AG10803 (cell line): Measurements from ENCODE around the gene AFF1.

ENCODE experiments used
- DNase-seq: peaks from one replicate; pipeline ENCODE4 v3.0.0; 2010; ENCODE audit warnings: low read depth
- H3K4me3 ChIP-seq: 2 replicates; pipeline ENCODE4 v1.5.1; 2011; ENCODE audit warnings: mild to moderate bottlenecking, low read length, control low read depth
- CTCF ChIP-seq: conservative IDR thresholded peaks from 2 replicates; pipeline ENCODE4 v1.5.1; 2011; ENCODE audit warnings: mild to moderate bottlenecking, low read length, control low read depth, inconsistent platforms

Gene AFF1

DNA sequence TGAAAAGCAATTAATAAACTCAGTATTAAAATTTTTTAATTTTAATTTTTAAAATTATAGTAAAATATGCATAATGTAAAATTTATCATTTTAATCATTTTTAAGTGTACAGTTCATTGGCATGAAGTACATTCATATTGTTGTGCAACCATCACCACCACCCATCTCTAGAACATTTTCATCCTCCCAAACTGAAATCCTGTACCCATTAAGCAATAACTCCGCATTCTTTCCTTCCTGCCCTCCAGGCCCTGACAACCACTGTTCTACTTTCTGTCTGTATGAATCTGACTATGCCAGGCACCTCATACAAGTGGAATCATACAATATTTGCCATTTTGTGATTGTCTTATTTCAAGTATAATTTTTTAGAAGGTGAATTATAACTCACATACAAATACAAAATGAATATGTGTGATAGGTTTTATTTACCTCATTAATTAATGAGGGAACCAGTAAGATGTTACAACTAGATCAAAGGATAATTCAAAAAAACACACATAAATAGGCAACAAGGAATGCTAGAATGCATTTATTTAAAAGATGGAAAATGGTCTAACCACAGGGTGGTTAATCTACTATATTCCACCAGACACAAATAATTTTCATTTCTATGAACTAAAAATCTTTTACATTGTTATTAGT is 13.1 kb upstream of the AFF1 start:
- peak; percentile 75 for DNase-seq
- TF ChIP-seq CTCF: no peak
- no peak overlapping the region for H3K4me3 ChIP-seq

- H3K4me3 ChIP-seq: no peak overlapping the region
- peak; percentile 87 for DNase-seq
- no peak for TF ChIP-seq CTCF
These were observed 10.0 kb upstream of the AFF1 start for GRCh38 chr4:86924811-86925210.

- no peak for DNase-seq
- no peak for TF ChIP-seq CTCF
- H3K4me3 ChIP-seq: no peak overlapping the region
These were observed 8.2 kb upstream of the AFF1 start for GRCh38 chr4:86926435-86927086.

DNA sequence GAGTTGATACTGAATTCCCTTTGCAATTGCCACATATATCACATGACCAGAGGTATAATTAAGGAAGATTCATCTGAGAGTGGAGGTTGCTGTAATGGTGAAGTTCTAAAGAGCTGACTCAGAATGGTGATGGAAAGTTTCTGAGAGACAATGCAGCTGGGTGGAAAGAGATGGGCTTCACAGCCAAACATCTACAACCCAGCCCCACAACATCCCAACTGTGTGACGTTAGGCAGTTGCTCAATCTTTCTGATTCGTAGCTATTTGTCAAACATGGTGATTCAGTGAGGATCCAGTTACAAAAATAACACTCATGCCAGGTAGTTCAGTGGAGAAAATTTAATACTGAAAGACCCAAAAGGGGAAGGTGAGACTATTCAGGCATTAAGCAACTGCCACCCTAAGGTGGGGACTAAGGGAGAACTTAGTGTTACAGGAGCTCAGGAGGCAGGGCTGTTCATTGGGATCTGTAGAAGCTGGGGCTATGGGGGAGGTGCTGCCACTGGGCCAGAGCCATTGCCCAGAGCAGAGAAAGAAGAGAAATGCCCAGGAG is 6.9 kb upstream of the AFF1 start:
- DNase-seq: peak; percentile 97
- no peak overlapping the region for H3K4me3 ChIP-seq
- no peak for TF ChIP-seq CTCF

DNA sequence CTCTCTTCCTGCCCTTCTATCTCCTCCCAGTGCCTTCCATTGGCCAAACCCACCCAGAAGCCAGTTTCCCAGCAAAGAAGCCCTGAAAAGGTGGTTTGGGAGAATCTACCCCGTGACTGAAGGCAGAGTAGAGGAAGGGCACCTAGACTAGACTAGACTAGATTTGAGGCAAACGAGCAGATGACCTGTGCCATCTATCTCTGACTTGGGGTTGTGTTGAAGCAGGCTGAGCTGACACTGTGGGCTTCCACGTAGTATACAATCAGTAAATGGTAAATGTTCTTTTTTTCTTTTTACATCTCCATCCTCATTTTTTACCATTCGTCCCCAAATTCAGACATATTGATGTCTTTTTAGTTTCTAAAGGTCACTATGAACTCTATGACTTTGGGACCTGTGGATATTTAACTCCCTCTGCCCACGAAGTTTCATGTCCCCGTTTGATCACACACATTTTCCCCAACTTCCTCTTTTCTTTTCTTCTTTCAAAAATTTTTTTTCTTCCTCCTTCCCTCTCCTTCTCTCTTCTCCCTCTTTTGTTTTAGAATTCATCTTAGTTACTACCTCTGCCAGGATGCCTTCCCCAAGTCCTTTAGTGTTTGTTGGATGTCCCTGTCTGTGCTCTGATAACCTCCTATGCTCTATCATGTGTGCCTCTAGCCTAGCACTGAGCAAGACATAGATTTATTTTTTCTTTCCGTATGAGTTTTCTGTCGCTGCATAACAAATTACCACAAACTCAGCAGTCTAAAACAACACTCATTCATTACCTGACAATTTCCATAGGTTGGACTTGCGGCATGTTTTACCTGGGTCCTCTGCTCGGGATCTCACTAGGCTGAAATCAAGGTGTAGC is 6.2 kb upstream of the AFF1 start:
- DNase-seq: no peak
- TF ChIP-seq CTCF: no peak
- no peak overlapping the region for H3K4me3 ChIP-seq

DNA sequence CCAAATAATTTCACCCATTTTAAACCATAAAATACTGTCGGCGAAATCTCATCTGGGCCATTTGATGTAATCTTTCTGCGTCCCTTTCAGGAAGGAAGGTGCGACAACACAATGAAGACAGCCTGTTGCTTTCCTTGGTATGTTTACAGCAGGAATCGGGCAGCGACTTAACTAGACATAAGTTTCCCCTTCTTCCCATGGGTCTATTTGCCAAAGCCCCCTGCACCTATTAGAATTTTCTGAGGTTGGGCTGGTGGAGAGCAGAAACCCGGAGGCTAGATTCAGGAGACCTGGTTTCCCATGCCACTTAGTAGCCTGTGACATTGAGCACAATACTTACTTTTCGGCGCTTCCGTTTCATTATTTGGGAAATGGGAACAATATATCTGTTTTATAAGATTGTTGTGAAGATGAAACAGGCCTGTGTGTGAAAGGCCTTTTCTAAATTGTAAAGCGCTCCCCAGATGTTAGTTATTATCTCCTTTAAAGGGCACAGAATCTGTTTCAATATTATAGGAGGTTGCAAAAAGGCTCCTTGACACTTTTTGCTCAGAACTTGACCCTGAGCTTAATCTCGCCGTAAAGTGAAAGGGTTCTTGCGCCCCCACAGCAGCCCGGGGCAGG is 552 bp upstream of the AFF1 start:
- H3K4me3 ChIP-seq: peak overlapping the region; percentile 73
- no peak for TF ChIP-seq CTCF
- DNase-seq: no peak
